HUES48 (cell line): ENCODE measurements around the gene LMBR1.

ENCODE experiments used
- H3K27ac ChIP-seq: one replicate; pipeline ENCODE4 v1.7.0; 2013; ENCODE audit warnings: low read depth, low read length, inconsistent platforms
- H3K27me3 ChIP-seq: 2 replicates; pipeline ENCODE4 v1.6.1; 2013; ENCODE audit warnings: mild to moderate bottlenecking, low read length; ENCODE audit not compliant: control insufficient read depth, insufficient read depth
- H3K36me3 ChIP-seq: 2 replicates; pipeline ENCODE4 v1.6.1; 2013; ENCODE audit warnings: low read length; ENCODE audit not compliant: control insufficient read depth, insufficient read depth
- H3K4me1 ChIP-seq: 2 replicates; pipeline ENCODE4 v1.6.1; 2013; ENCODE audit warnings: mild to moderate bottlenecking, low read length; ENCODE audit not compliant: control insufficient read depth, insufficient read depth
- H3K4me3 ChIP-seq: 2 replicates; pipeline ENCODE4 v1.5.1; 2013; ENCODE audit warnings: mild to moderate bottlenecking, low read depth, low read length
- H3K9ac ChIP-seq: 2 replicates; pipeline ENCODE4 v1.6.1; 2013; ENCODE audit warnings: mild to moderate bottlenecking, low read depth, low read length, moderate library complexity
- H3K9me3 ChIP-seq: 2 replicates; pipeline ENCODE4 v1.6.1; 2013; ENCODE audit warnings: low read length; ENCODE audit not compliant: control insufficient read depth, insufficient read depth

The LMBR1 gene

GRCh38 chr7:156843157-156843556 lies 49.8 kb downstream of the LMBR1 start:
- H3K9ac ChIP-seq = no peak overlapping the region
- H3K27me3 ChIP-seq = no peaks in the 10 kb centered on the region
- no peaks in the 10 kb centered on the region for H3K9me3 ChIP-seq
- H3K4me1 ChIP-seq = peaks cover 9% of the 10 kb centered on the region
- no peak overlapping the region for H3K4me3 ChIP-seq
- no peak overlapping the region for H3K27ac ChIP-seq
- H3K36me3 ChIP-seq = no peaks in the 10 kb centered on the region

DNA sequence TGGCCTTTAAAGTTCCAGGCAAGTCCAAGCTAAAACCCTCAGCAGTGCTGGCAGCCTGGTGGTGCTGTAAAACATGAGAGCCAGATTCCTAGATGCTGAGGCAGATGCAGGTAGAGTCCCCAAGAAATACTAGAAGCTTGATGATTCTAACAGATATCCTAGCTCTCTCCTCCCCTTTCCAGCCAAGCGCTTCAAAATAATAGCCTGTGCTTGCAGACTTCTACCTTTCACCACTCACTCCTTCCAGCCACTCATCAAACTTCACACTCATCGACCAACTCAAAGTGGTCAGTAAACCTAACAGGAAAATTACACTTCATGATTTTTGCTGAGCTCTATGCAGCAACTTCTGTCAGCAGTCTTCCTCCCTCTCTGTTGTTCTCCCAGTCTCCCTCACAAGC lies 50.2 kb downstream of the LMBR1 start:
- Histone ChIP-seq H3K27ac (no peak overlapping the region), H3K4me1 (peaks cover 9% of the 10 kb centered on the region), H3K4me3 (no peak overlapping the region), H3K9me3 (no peaks in the 10 kb centered on the region), H3K36me3 (no peaks in the 10 kb centered on the region), H3K27me3 (no peaks in the 10 kb centered on the region), H3K9ac (no peak overlapping the region)

GRCh38 chr7:156842317-156842716 lies 50.7 kb downstream of the LMBR1 start:
- Histone ChIP-seq H3K4me3 (no peak overlapping the region), H3K4me1 (peaks cover 9% of the 10 kb centered on the region), H3K9ac (no peak overlapping the region), H3K36me3 (no peaks in the 10 kb centered on the region), H3K27ac (no peak overlapping the region), H3K27me3 (no peaks in the 10 kb centered on the region), H3K9me3 (no peaks in the 10 kb centered on the region)

- no peaks in the 10 kb centered on the region for H3K9me3 ChIP-seq
- H3K27ac ChIP-seq = no peak overlapping the region
- peaks cover 2% of the 10 kb centered on the region; the same call in 1 of the 2 replicates for H3K36me3 ChIP-seq
- peaks cover 9% of the 10 kb centered on the region for H3K4me1 ChIP-seq
- H3K9ac ChIP-seq = no peak overlapping the region
- H3K27me3 ChIP-seq = no peaks in the 10 kb centered on the region
- no peak overlapping the region for H3K4me3 ChIP-seq
These were observed 51.5 kb downstream of the LMBR1 start for GRCh38 chr7:156841497-156841896.

DNA sequence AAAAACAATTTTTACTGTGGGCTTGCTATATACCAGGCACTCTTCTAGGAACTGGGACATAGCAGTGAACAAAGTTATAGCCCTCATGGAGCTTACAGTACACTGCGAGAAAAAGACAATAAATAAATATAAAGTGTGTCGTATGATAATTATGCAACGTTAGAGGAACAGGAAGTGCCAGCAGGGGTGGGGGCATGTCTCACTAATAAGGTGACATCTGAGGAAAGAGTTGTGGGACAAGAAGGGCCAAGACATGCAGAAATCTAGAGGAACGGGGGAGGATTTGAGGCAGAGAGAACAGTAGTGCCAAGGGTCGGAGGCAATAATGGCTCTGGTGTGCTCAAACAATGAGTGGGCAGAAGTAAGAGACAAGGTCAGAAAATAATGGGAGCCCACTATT lies 52.8 kb downstream of the LMBR1 start:
- H3K27me3 ChIP-seq = no peaks in the 10 kb centered on the region
- H3K9ac ChIP-seq = no peak overlapping the region
- H3K4me3 ChIP-seq = no peak overlapping the region
- no peak overlapping the region for H3K27ac ChIP-seq
- H3K4me1 ChIP-seq = peaks cover 9% of the 10 kb centered on the region
- H3K9me3 ChIP-seq = no peaks in the 10 kb centered on the region
- H3K36me3 ChIP-seq = peaks cover 5% of the 10 kb centered on the region; the same call in 1 of the 2 replicates

- Histone ChIP-seq H3K27me3 (no peaks in the 10 kb centered on the region), H3K36me3 (peaks cover 20% of the 10 kb centered on the region), H3K9me3 (no peaks in the 10 kb centered on the region), H3K27ac (no peak overlapping the region), H3K9ac (no peak overlapping the region), H3K4me3 (no peak overlapping the region), H3K4me1 (no peaks in the 10 kb centered on the region)
These were observed 56.5 kb downstream of the LMBR1 start for GRCh38 chr7:156836443-156836842.

DNA sequence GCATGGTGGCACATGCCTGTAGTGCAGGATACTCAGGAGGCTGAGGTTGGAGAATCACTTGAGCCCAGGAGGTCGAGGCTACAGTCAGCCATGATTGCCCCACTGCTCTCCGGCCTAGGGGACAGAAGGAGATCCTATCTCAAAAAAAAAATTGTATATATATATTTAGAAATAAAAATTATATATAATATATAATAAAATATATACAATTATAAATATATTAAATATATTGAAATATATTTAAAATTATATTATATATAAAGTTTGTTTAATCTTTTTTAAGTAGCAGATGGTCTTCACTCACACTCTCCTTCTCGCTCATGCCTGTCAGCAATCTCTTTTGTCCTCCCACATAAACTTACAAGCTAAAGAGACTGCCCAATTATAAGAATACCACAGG lies 58.5 kb downstream of the LMBR1 start:
- H3K9me3 ChIP-seq = no peaks in the 10 kb centered on the region
- no peak overlapping the region for H3K27ac ChIP-seq
- no peak overlapping the region for H3K4me3 ChIP-seq
- no peaks in the 10 kb centered on the region for H3K4me1 ChIP-seq
- peaks cover 20% of the 10 kb centered on the region for H3K36me3 ChIP-seq
- H3K27me3 ChIP-seq = no peaks in the 10 kb centered on the region
- H3K9ac ChIP-seq = no peak overlapping the region

DNA sequence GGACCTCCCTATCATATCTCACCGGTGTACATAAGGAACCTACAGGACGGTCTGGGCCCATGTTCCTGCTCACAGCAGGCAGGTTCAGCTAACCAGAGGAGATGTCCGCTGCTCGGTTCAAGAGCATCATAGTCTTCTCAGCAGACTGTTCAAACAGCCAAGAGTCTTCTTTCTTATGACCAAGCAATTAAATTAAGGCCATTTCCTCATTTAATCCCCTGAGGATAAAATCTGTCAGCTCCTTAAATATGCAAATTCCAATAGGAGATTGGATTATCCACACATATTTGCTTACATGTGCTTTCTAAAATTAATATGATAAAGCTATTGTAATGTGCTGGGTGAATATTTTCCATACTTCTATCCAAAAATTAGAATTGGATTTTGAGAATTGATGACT lies 59.7 kb downstream of the LMBR1 start:
- Histone ChIP-seq H3K27me3 (no peaks in the 10 kb centered on the region), H3K9me3 (no peaks in the 10 kb centered on the region), H3K36me3 (peaks cover 20% of the 10 kb centered on the region), H3K4me3 (no peak overlapping the region), H3K27ac (no peak overlapping the region), H3K4me1 (no peaks in the 10 kb centered on the region), H3K9ac (no peak overlapping the region)

- Histone ChIP-seq H3K27me3 (no peaks in the 10 kb centered on the region), H3K4me1 (no peaks in the 10 kb centered on the region), H3K36me3 (peaks cover 20% of the 10 kb centered on the region), H3K9ac (no peak overlapping the region), H3K9me3 (no peaks in the 10 kb centered on the region), H3K27ac (no peak overlapping the region), H3K4me3 (no peak overlapping the region)
These were observed 60.6 kb downstream of the LMBR1 start for GRCh38 chr7:156832195-156832877.

DNA sequence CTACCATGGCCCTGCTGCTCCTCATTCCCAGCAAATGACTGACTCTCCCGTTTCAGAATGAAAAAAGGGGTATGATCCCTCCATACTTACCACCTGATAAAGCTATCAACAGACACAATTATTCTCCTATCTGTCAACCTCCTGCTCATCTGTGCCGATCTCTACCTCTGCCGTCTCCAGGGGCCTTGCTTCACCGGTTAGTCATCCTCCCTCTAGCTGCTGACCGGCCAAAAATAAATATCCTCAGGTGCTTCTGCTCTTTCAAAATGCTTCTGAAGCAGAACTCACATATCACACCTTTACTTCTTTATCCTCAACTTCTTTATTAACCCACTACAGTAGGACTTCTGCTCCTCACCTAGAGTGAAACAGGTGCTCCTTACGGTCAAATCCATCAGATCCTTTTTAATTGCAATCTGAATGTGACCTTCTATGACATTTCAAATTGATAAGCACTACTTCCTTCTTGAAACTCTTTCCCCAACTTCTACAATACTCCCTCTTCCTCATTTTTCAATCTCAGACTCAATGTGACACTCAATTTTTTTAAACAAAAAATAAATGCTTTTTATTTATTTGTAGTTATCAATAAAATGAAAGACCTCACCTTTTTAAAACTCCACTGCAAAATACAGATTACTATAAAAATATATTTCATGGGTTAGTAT lies 63.2 kb downstream of the LMBR1 start:
- Histone ChIP-seq H3K36me3 (peaks cover 19% of the 10 kb centered on the region), H3K9ac (no peak overlapping the region), H3K4me3 (no peak overlapping the region), H3K27me3 (no peaks in the 10 kb centered on the region), H3K9me3 (no peaks in the 10 kb centered on the region), H3K27ac (no peak overlapping the region), H3K4me1 (no peaks in the 10 kb centered on the region)

GRCh38 chr7:156827587-156828203 lies 65.3 kb downstream of the LMBR1 start:
- Histone ChIP-seq H3K27ac (no peak overlapping the region), H3K4me3 (no peak overlapping the region), H3K9me3 (no peaks in the 10 kb centered on the region), H3K27me3 (no peaks in the 10 kb centered on the region), H3K4me1 (no peaks in the 10 kb centered on the region), H3K36me3 (peaks cover 15% of the 10 kb centered on the region), H3K9ac (no peak overlapping the region)
